Progenitor cell of endocrine pancreas (in vitro differentiated cells): Measurements from ENCODE around the gene MGAT5. TPM values are rescaled to one million over a fixed set of nuclear protein-coding genes. Genes with fewer than 3 reads are reported as not detected.

Experiments used
- DNase-seq: peaks from one replicate; pipeline ENCODE4 v3.0.0; 2021; ENCODE audit warnings: low spot score; ENCODE audit not compliant: unreplicated experiment
- H3K27ac Mint-ChIP-seq: 2 replicates; pipeline ENCODE4 v1.8.0; 2021; ENCODE audit warnings: mild to moderate bottlenecking, moderate library complexity, mixed read lengths
- H3K27me3 Mint-ChIP-seq: 2 replicates; pipeline ENCODE4 v1.8.0; 2021; ENCODE audit warnings: mixed read lengths
- H3K36me3 Mint-ChIP-seq: 2 replicates; pipeline ENCODE4 v1.8.0; 2022; ENCODE audit warnings: mixed read lengths; ENCODE audit not compliant: insufficient read depth
- H3K4me1 Mint-ChIP-seq: 2 replicates; pipeline ENCODE4 v1.8.0; 2021; ENCODE audit warnings: low read depth, mixed read lengths
- H3K4me3 Mint-ChIP-seq: 2 replicates; pipeline ENCODE4 v1.8.0; 2021; ENCODE audit warnings: low read depth, mild to moderate bottlenecking, moderate library complexity, mixed read lengths
- H3K9me3 Mint-ChIP-seq: 2 replicates; pipeline ENCODE4 v1.8.0; 2021; ENCODE audit warnings: low read depth, mixed read lengths
- CTCF ChIP-seq: fragments of 200-600 bp; sonication (generic); IDR thresholded peaks from one replicate; pipeline ENCODE4 v1.5.0; 2021; ENCODE audit warnings: antibody characterized with exemption, mild to moderate bottlenecking; ENCODE audit not compliant: unreplicated experiment
- total RNA-seq: library from RNA; stranded (reverse); gene quantifications from 2 replicates; pipeline ENCODE4 v1.2.1, GENCODE V29; 2021

The MGAT5 gene
- total RNA-seq, 1 donor from 2014 or later, result 110 TPM

- Mint-ChIP-seq H3K27me3 (no peaks in the 10 kb centered on the region), H3K27ac (no peak overlapping the region), H3K4me3 (no peak overlapping the region), H3K9me3 (no peaks in the 10 kb centered on the region), H3K36me3 (no peaks in the 10 kb centered on the region), H3K4me1 (peaks cover 29% of the 10 kb centered on the region)
- no peak for TF ChIP-seq CTCF
- DNase-seq, result no peak
These were observed 12.0 kb upstream of the MGAT5 start for GRCh38 chr2:134241911-134242310.

GRCh38 chr2:134243244-134243643, 10.6 kb upstream of the MGAT5 start:
- no peaks in the 10 kb centered on the region for H3K27me3 Mint-ChIP-seq
- no peaks in the 10 kb centered on the region for H3K36me3 Mint-ChIP-seq
- H3K4me3 Mint-ChIP-seq, result no peak overlapping the region
- peaks cover 27% of the 10 kb centered on the region for H3K4me1 Mint-ChIP-seq
- no peak overlapping the region for H3K27ac Mint-ChIP-seq
- TF ChIP-seq CTCF, result no peak
- H3K9me3 Mint-ChIP-seq, result no peaks in the 10 kb centered on the region
- no peak for DNase-seq

GRCh38 chr2:134244086-134244485, 9.8 kb upstream of the MGAT5 start:
- no peak for DNase-seq
- no peak overlapping the region for H3K4me3 Mint-ChIP-seq
- H3K27ac Mint-ChIP-seq, result no peak overlapping the region
- H3K4me1 Mint-ChIP-seq, result peaks cover 27% of the 10 kb centered on the region
- H3K27me3 Mint-ChIP-seq, result no peaks in the 10 kb centered on the region
- no peak for TF ChIP-seq CTCF
- no peaks in the 10 kb centered on the region for H3K36me3 Mint-ChIP-seq
- H3K9me3 Mint-ChIP-seq, result no peaks in the 10 kb centered on the region

GRCh38 chr2:134244587-134244986, 9.3 kb upstream of the MGAT5 start:
- no peaks in the 10 kb centered on the region for H3K27me3 Mint-ChIP-seq

GRCh38 chr2:134245340-134245984, 8.4 kb upstream of the MGAT5 start:
- H3K36me3 Mint-ChIP-seq, result peaks cover 2% of the 10 kb centered on the region
- no peaks in the 10 kb centered on the region for H3K27me3 Mint-ChIP-seq
- no peaks in the 10 kb centered on the region for H3K9me3 Mint-ChIP-seq
- peak; percentile 41 for DNase-seq
- no peak overlapping the region for H3K4me3 Mint-ChIP-seq
- peaks cover 19% of the 10 kb centered on the region for H3K4me1 Mint-ChIP-seq
- H3K27ac Mint-ChIP-seq, result peak overlapping the region; percentile 34
- peak; percentile 77 for TF ChIP-seq CTCF

More at GRCh38 chr2:134244587-134244986, 9.3 kb upstream of the MGAT5 start:
- no peaks in the 10 kb centered on the region for H3K9me3 Mint-ChIP-seq
- H3K4me3 Mint-ChIP-seq, result no peak overlapping the region
- no peak overlapping the region for H3K27ac Mint-ChIP-seq
- no peak for DNase-seq
- no peak for TF ChIP-seq CTCF
- no peaks in the 10 kb centered on the region for H3K36me3 Mint-ChIP-seq
- H3K4me1 Mint-ChIP-seq, result peaks cover 23% of the 10 kb centered on the region
